ENCODE measurements around the gene CNBP.

CNBP gene

DNA sequence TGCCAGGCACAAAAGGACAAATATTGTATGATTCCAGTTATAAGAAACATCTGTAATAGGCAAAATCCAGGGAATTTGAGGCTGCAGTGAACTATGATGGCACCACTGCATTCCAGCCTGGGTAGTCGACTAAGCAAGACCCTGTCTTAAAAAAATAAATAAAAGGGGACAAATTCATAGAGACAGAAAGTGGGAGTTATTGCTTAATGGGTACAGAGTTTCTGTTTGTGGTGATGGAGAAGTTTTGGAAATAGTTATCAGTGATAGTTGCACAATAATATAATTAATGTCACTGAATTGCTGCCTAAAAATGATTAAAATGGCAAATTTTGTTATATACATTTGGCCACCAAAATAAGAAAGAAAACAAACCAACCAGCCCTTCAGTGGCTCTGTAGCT, 27.6 kb upstream of the CNBP start:
- TF ChIP-seq SIN3A (IDR thresholded peaks at IDR 0.05; ENCODE audit: borderline replicate concordance, insufficient read depth, low read length): no peak
- no peak for TF ChIP-seq REST (IDR thresholded peaks at IDR 0.05; ENCODE audit: insufficient read depth in 1 of 2, low read depth in 2 of 2, low read length in 2 of 2)
- TF ChIP-seq TAF1 (IDR thresholded peaks at IDR 0.05; ENCODE audit: borderline replicate concordance, insufficient read depth, low read length): no peak
- no peak for TF ChIP-seq FOXP2 (optimal IDR thresholded peaks at IDR 0.05; ENCODE audit: borderline replicate concordance, extremely low read depth, extremely low read length, insufficient read depth)
- no peak for TF ChIP-seq POLR2AphosphoS5 (IDR thresholded peaks at IDR 0.05; ENCODE audit: low read depth, low read length)

- TF ChIP-seq TAF1 (IDR thresholded peaks at IDR 0.05; ENCODE audit: borderline replicate concordance, insufficient read depth, low read length) (no peak), SIN3A (IDR thresholded peaks at IDR 0.05; ENCODE audit: borderline replicate concordance, insufficient read depth, low read length) (no peak), REST (IDR thresholded peaks at IDR 0.05; ENCODE audit: insufficient read depth in 1 of 2, low read depth in 2 of 2, low read length in 2 of 2) (no peak), FOXP2 (optimal IDR thresholded peaks at IDR 0.05; ENCODE audit: borderline replicate concordance, extremely low read depth, extremely low read length, insufficient read depth) (no peak), POLR2AphosphoS5 (IDR thresholded peaks at IDR 0.05; ENCODE audit: low read depth, low read length) (no peak)
These were observed 23.8 kb upstream of the CNBP start for GRCh38 chr3:129207479-129207878.

DNA sequence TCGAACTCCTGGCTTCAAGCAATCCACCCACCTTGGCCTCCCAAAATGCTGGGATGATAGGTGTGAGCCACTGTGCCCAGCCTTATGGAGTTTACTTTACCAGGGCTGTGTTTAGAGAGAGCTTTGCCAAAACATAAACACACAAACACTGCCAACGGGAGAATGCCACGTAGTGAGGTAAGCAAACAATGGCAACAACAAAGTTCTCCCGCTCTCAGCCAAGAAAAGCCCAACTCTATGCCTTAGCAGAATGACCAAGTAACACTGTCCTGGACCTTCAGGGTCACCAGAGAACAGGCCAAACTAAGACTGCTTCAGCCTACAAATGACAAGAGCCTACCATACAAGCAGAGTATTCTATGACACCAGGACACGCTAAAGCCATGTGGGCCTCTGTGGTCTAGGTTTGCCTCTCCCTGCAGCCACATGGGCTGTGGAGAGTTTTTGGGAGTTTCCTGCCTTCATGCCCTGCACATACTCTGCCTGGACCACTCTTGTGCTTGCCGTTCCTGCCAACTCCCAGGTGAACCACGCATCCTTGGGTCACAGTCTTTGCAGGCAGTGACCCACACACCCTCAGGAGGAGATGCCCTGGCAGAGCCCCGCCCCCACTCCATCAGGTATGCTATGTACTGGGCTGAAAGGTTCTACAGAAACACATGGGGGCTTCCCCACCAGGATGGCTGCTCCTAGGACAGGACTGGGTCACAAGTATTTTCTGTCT, 21.6 kb upstream of the CNBP start:
- TF ChIP-seq FOXP2 (optimal IDR thresholded peaks at IDR 0.05; ENCODE audit: borderline replicate concordance, extremely low read depth, extremely low read length, insufficient read depth) (no peak), SIN3A (IDR thresholded peaks at IDR 0.05; ENCODE audit: borderline replicate concordance, insufficient read depth, low read length) (no peak), TAF1 (IDR thresholded peaks at IDR 0.05; ENCODE audit: borderline replicate concordance, insufficient read depth, low read length) (no peak)

DNA sequence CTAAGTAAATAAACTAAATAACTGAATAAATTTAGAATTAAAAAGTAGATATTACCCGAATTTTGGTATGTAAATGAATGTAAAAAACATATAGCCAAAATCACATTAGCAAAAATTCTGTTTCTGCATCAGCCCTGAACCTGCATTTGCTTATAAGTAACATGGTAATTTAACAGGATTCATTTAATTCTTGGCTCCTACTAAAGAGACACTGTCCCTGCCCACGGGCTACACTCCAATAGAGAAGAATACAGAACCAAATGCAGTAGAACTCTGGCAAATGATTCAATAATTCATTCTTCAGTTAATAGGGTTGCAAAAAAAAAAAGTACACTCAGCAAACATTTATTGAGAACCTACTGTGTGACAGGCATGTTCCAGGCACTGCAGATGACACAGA, 20.8 kb upstream of the CNBP start:
- TF ChIP-seq REST (IDR thresholded peaks at IDR 0.05; ENCODE audit: insufficient read depth in 1 of 2, low read depth in 2 of 2, low read length in 2 of 2) (no peak), SIN3A (IDR thresholded peaks at IDR 0.05; ENCODE audit: borderline replicate concordance, insufficient read depth, low read length) (no peak), TAF1 (IDR thresholded peaks at IDR 0.05; ENCODE audit: borderline replicate concordance, insufficient read depth, low read length) (no peak), POLR2AphosphoS5 (IDR thresholded peaks at IDR 0.05; ENCODE audit: low read depth, low read length) (no peak), FOXP2 (optimal IDR thresholded peaks at IDR 0.05; ENCODE audit: borderline replicate concordance, extremely low read depth, extremely low read length, insufficient read depth) (no peak)

- no peak for TF ChIP-seq FOXP2 (optimal IDR thresholded peaks at IDR 0.05; ENCODE audit: borderline replicate concordance, extremely low read depth, extremely low read length, insufficient read depth)
- TF ChIP-seq POLR2AphosphoS5 (IDR thresholded peaks at IDR 0.05; ENCODE audit: low read depth, low read length): no peak
- no peak for TF ChIP-seq REST (IDR thresholded peaks at IDR 0.05; ENCODE audit: insufficient read depth in 1 of 2, low read depth in 2 of 2, low read length in 2 of 2)
- no peak for TF ChIP-seq SIN3A (IDR thresholded peaks at IDR 0.05; ENCODE audit: borderline replicate concordance, insufficient read depth, low read length)
- no peak for TF ChIP-seq TAF1 (IDR thresholded peaks at IDR 0.05; ENCODE audit: borderline replicate concordance, insufficient read depth, low read length)
These were observed 15.7 kb upstream of the CNBP start for GRCh38 chr3:129199366-129199765.

Measured in PFSK-1 (cell line).